Endothelial cell of umbilical vein (primary cell): ENCODE data around the gene OPRM1. TPM values are rescaled to one million over a fixed set of nuclear protein-coding genes. Genes with fewer than 3 reads are reported as not detected.
A peak's percentile ranks its signal among the peaks of the same experiment; 100 is the strongest.

Source experiments
- BruUV-seq: library from RNA; stranded (reverse); fragments of 400-500 nt; replicated peaks from 2 replicates; lab custom pipeline; 2021; lab: Mats Ljungman, UMichigan
- CTCF ChIA-PET: fragments of 300-600, 350-600 bp; sonication (Branson Sonifier 250); formaldehyde crosslinking; loops from one replicate; lab custom pipeline; 2021; ENCODE audit warnings: antibody characterized with exemption, inconsistent platforms; lab: Charles Lee
- POLR2A ChIA-PET: fragments of 300-600, 350-600 bp; sonication (Branson Sonifier 250); formaldehyde crosslinking; loops from one replicate; lab custom pipeline; 2021; ENCODE audit warnings: antibody characterized with exemption, inconsistent platforms; lab: Charles Lee
- DNase-seq: peaks from one replicate; pipeline ENCODE4 v3.0.0-alpha.2; 2011; ENCODE audit warnings: low read depth, low spot score
- FAIRE-seq: peaks from 2 replicates; lab custom pipeline; 2011; peaks lifted over from hg19 to GRCh38; lab: Jason Lieb, UNC
- H2AFZ ChIP-seq: 2 replicates; pipeline ENCODE4 v1.6.0; 2012; ENCODE audit warnings: low read depth, low read length, control low read depth, inconsistent platforms
- H3K27ac ChIP-seq: 2 replicates; pipeline ENCODE4 v1.5.1; 2011; ENCODE audit warnings: low read depth, mild to moderate bottlenecking, control low read depth, low read length, moderate library complexity; ENCODE audit not compliant: insufficient read depth
- H3K27me3 ChIP-seq, 2 experiments: 2 replicates each; pipeline versions ENCODE4 v1.6.0 to v1.6.1; 2011; ENCODE audit warnings: low read length in 2 of 2, mixed read lengths in 1 of 2; ENCODE audit not compliant: control insufficient read depth in 2 of 2, insufficient read depth in 2 of 2
- H3K36me3 ChIP-seq, 2 experiments: 2 replicates in 1 of 2; 3 replicates in 1 of 2; pipeline ENCODE4 v1.5.1; 2011; ENCODE audit warnings: low read length in 2 of 2, mild to moderate bottlenecking in 1 of 2, moderate library complexity in 1 of 2; ENCODE audit not compliant: control insufficient read depth in 2 of 2, insufficient read depth in 2 of 2; ENCODE audit errors: extremely low read depth in 1 of 2
- H3K4me1 ChIP-seq: 3 replicates; pipeline ENCODE4 v1.5.1; 2011; ENCODE audit warnings: mild to moderate bottlenecking, low read length; ENCODE audit not compliant: control insufficient read depth, insufficient read depth; ENCODE audit errors: extremely low read depth
- H3K4me2 ChIP-seq: 2 replicates; pipeline ENCODE4 v1.6.1; 2011; ENCODE audit warnings: low read length, control low read depth, mixed read lengths; ENCODE audit not compliant: insufficient read depth
- H3K4me3 ChIP-seq, 3 experiments: fragments of 200-600 bp in 1 of 3; sonication (generic), shearing (Covaris generic) in 1 of 3; replicated peaks in 1 of 3; 2 replicates each; pipeline ENCODE4 v1.5.1; 2011 to 2016; ENCODE audit warnings: control low read depth in 3 of 3, low read length in 3 of 3, mild to moderate bottlenecking in 2 of 3, inconsistent platforms in 1 of 3, low read depth in 1 of 3, moderate library complexity in 1 of 3; ENCODE audit not compliant: insufficient read depth in 1 of 3
- H3K79me2 ChIP-seq: 2 replicates; pipeline ENCODE4 v1.6.0; 2012; ENCODE audit warnings: low read length, inconsistent platforms; ENCODE audit not compliant: control insufficient read depth, insufficient read depth
- H3K9ac ChIP-seq: replicated peaks from 2 replicates; pipeline ENCODE3; 2011; ENCODE audit warnings: low read length, control low read depth; ENCODE audit not compliant: insufficient read depth; ENCODE audit errors: extremely low read depth
- H3K9me1 ChIP-seq: replicated peaks from 3 replicates; pipeline ENCODE4 v1.6.0; 2011; ENCODE audit warnings: mild to moderate bottlenecking, low read length; ENCODE audit not compliant: control insufficient read depth, insufficient read depth; ENCODE audit errors: extremely low read depth
- H3K9me3 ChIP-seq: replicated peaks from 2 replicates; pipeline ENCODE4 v1.5.1; 2012; ENCODE audit warnings: low read length, inconsistent platforms; ENCODE audit not compliant: control insufficient read depth, insufficient read depth
- H4K20me1 ChIP-seq: replicated peaks from 2 replicates; pipeline ENCODE3; 2011; ENCODE audit warnings: mild to moderate bottlenecking, low read length; ENCODE audit not compliant: control insufficient read depth, insufficient read depth; ENCODE audit errors: extremely low read depth
- CTCF ChIP-seq, 2 donors: IDR thresholded peaks; 1 replicate in 1 of 2; 2 replicates in 1 of 2; pipeline ENCODE4 v1.5.1; 2011; ENCODE audit warnings: low read length in 2 of 2, mild to moderate bottlenecking in 2 of 2, moderate library complexity in 2 of 2, control low read depth in 1 of 2, inconsistent platforms in 1 of 2, low read depth in 1 of 2; ENCODE audit not compliant: insufficient read depth in 1 of 2; ENCODE audit errors: extremely low read depth in 1 of 2
- EZH2 ChIP-seq: IDR thresholded peaks from 2 replicates; pipeline ENCODE4 v1.6.1; 2012; ENCODE audit warnings: borderline replicate concordance, low read depth, mild to moderate bottlenecking, moderate library complexity, low read length, inconsistent platforms; ENCODE audit not compliant: severe bottlenecking
- FOS ChIP-seq: IDR thresholded peaks from 2 replicates; pipeline ENCODE4 v1.6.1; 2011; ENCODE audit warnings: mild to moderate bottlenecking, low read length, moderate library complexity, borderline replicate concordance; ENCODE audit not compliant: insufficient read depth
- GATA2 ChIP-seq: IDR thresholded peaks from 2 replicates; pipeline ENCODE4 v1.7.0; 2011; ENCODE audit warnings: low read depth, mild to moderate bottlenecking, moderate library complexity, mixed read lengths, low read length; ENCODE audit not compliant: insufficient read length, insufficient read depth
- JUN ChIP-seq: IDR thresholded peaks from 2 replicates; pipeline ENCODE4 v1.6.1; 2011; ENCODE audit warnings: borderline replicate concordance, low read depth; ENCODE audit not compliant: insufficient read length, insufficient read depth
- MAX ChIP-seq: IDR thresholded peaks from 2 replicates; pipeline ENCODE4 v1.6.1; 2011; ENCODE audit not compliant: insufficient read depth, insufficient read length
- MYC ChIP-seq: IDR thresholded peaks from one replicate; pipeline ENCODE4 v1.6.1; 2011; ENCODE audit warnings: mild to moderate bottlenecking, low read depth, low read length
- POLR2A ChIP-seq: IDR thresholded peaks from 2 replicates; pipeline ENCODE4 v1.6.1; 2012; ENCODE audit warnings: low read depth, mild to moderate bottlenecking, control low read depth, low read length
- POLR2AphosphoS5 ChIP-seq: IDR thresholded peaks from 2 replicates; pipeline ENCODE4 v1.6.1; 2012; ENCODE audit warnings: low read depth, mild to moderate bottlenecking, control low read depth, low read length, moderate library complexity; ENCODE audit not compliant: insufficient read depth
- dilution Hi-C: fragments of 300-500 bp; cut with MboI; formaldehyde crosslinking; loops from one replicate; pipeline ENCODE4 v1.15.0; 2019; ENCODE audit warnings: low sequenced_read_pairs; ENCODE audit not compliant: extremely low pct_ligation_motif_present
- intact Hi-C: fragments of 100-400 bp; cut with micrococcal nuclease; formaldehyde crosslinking; loops from one replicate; pipeline ENCODE4 v1.10.0; 2022
- polyA plus RNA-seq, 4 experiments: library from polyadenylated mRNA; depleted of rRNA in 3 of 4; stranded (reverse) in 3 of 4; unstranded in 1 of 4; fragments of >200 nt; gene quantifications; 2 replicates each; pipeline versions ENCODE4 v1.2.1 to v1.2.3, GENCODE V29; 2011 to 2012; ENCODE audit warnings: missing spikeins in 1 of 4
- total RNA-seq: library from RNA; stranded (reverse); gene quantifications from 2 replicates; pipeline ENCODE4 v1.2.3, GENCODE V29; 2021

OPRM1 gene
- total and polyA plus RNA-seq, 2 donors (not counting 3 experiments of a cell fraction or from before 2014, with no cell fraction given): not detected

GRCh38 chr6:154292066-154292465 is 253.0 kb downstream of the OPRM1 start:
- ChIA-PET CTCF (interaction anchor here (0.7 to 2.1 kb wide), 9 partner anchors 9 to 384 kb away, joined by 3 to 18 read pairs (median 4); no protein-coding TSS in a partner anchor), POLR2A (no interaction called here)

GRCh38 chr6:154292855-154293519 is 253.9 kb downstream of the OPRM1 start:
- H3K4me1 ChIP-seq: peaks cover 22% of the 10 kb centered on the region
- no peaks in the 10 kb centered on the region for H3K79me2 ChIP-seq
- H3K9ac ChIP-seq: peak overlapping the region; percentile 67
- H3K9me3 ChIP-seq: no peaks in the 10 kb centered on the region
- no peaks in the 10 kb centered on the region for H3K36me3 ChIP-seq
- H3K27me3 ChIP-seq: no peaks in the 10 kb centered on the region
- TF ChIP-seq EZH2 (no peak), CTCF (IDR thresholded peaks at IDR 0.05; ENCODE audit: extremely low read depth in 1 of 2, insufficient read depth in 1 of 2, low read depth in 1 of 2, low read length in 2 of 2) (no peak), POLR2A (no peak), JUN (peak; percentile 97), MAX (no peak), MYC (no peak), GATA2 (peak; percentile 80), FOS (peak; percentile 79), POLR2AphosphoS5 (no peak)
- CTCF ChIA-PET: interaction anchor here (0.7 to 2.1 kb wide), 9 partner anchors 8 to 383 kb away, joined by 3 to 18 read pairs (median 4); no protein-coding TSS in a partner anchor
- intact Hi-C loops: loop anchor here (1.0 to 5.0 kb wide), 7 partner anchors 46 to 359 kb away; partner anchors contain the start of gene CNKSR3
- POLR2A ChIA-PET: no interaction called here
- dilution Hi-C loops: no loop called here
- FAIRE-seq (peak; percentile 77), DNase-seq (peak; percentile 85)
- H3K4me3 ChIP-seq: peak overlapping the region in 1 of 3 experiments; percentile 16
- peak overlapping the region; percentile 85 for H3K27ac ChIP-seq
- BruUV-seq: TSS peak; percentile 99
- peak overlapping the region; percentile 57 for H3K4me2 ChIP-seq
- no peak overlapping the region for H2AFZ ChIP-seq
- no peaks in the 10 kb centered on the region for H3K9me1 ChIP-seq
- H4K20me1 ChIP-seq: no peaks in the 10 kb centered on the region

More at GRCh38 chr6:154292066-154292465, 253.0 kb downstream of the OPRM1 start:
- dilution Hi-C loops: no loop called here
- peaks cover 18% of the 10 kb centered on the region for H3K4me1 ChIP-seq
- H3K9me1 ChIP-seq: no peaks in the 10 kb centered on the region
- peak overlapping the region; percentile 85 for H3K27ac ChIP-seq
- no TSS peak for BruUV-seq
- no peak overlapping the region for H3K4me3 ChIP-seq
- H4K20me1 ChIP-seq: no peaks in the 10 kb centered on the region
- DNase-seq: no peak
- H3K9me3 ChIP-seq: no peaks in the 10 kb centered on the region
- no peaks in the 10 kb centered on the region for H3K79me2 ChIP-seq
- peak overlapping the region; percentile 67 for H3K9ac ChIP-seq
- no peak for FAIRE-seq
- intact Hi-C loops: loop anchor here (1.0 to 5.0 kb wide), 5 partner anchors 45 to 360 kb away; partner anchors contain the start of gene CNKSR3
- H3K27me3 ChIP-seq: no peaks in the 10 kb centered on the region
- peak overlapping the region; percentile 57 for H3K4me2 ChIP-seq
- H3K36me3 ChIP-seq: no peaks in the 10 kb centered on the region
- no peak overlapping the region for H2AFZ ChIP-seq
- no peak for TF ChIP-seq POLR2A
- TF ChIP-seq MYC: no peak
